GM19468 (cell line): ENCODE results near the gene TMEM131.
"Not testable (repeated sequence)": the region's sequence is repeated elsewhere in the genome, so short reads cannot be mapped to it uniquely, and the experiment has no call there.

Experiments used
- ATAC-seq: cut with Tn5 transposase; IDR thresholded peaks from one replicate; pipeline ENCODE4 v1.9.1; 2021; ENCODE audit warnings: mild to moderate bottlenecking, moderate library complexity, moderate number of reproducible peaks; ENCODE audit not compliant: unreplicated experiment; ENCODE audit errors: extremely low read depth

Gene TMEM131

GRCh38 chr2:97717613-97717995 lies 278.1 kb downstream of the TMEM131 start:
- no peak for ATAC-seq

DNA sequence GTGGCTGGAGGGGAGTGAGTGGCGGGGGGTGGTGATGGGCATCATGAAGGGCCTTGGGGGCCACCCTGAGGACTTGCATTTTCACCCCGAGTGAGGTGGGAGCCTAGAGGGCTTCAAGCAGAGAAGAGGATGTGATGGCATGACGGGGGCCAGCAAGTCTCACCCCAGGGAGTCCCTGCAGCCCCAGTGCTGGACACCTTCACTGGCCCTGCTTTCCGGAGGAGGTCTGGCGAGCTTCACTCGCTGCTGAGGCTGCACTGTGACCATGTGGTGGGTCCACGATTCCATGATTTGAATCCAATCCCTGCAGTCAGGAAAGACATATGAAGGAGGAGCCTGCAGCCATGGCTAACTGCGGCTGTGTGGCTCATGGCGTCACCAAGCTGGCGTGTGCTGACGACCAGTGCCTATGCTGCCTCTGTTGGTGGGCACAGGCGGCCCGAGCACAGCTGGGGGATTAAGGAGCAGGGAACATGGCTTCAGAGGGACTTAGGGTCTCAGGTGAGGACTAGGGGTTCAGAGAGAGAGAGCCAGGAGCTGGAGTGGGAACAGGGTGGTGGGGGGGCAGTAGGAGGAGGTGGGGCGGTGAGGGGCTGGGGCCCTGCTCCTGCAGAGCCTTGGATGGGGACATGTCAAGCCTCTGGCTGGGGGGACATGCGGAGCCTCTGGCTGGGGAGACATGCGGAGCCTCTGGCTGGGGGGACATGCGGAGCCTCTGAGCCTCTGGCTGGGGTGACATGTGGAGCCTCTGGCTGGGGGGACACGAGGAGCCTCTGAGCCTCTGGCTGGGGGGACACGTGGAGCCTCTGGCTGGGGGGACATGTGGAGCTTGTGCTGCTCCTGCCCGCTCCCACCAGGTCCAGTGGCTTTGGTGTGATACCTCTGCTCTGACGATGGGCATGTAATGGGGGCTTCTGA lies 278.8 kb downstream of the TMEM131 start:
- no peak for ATAC-seq

DNA sequence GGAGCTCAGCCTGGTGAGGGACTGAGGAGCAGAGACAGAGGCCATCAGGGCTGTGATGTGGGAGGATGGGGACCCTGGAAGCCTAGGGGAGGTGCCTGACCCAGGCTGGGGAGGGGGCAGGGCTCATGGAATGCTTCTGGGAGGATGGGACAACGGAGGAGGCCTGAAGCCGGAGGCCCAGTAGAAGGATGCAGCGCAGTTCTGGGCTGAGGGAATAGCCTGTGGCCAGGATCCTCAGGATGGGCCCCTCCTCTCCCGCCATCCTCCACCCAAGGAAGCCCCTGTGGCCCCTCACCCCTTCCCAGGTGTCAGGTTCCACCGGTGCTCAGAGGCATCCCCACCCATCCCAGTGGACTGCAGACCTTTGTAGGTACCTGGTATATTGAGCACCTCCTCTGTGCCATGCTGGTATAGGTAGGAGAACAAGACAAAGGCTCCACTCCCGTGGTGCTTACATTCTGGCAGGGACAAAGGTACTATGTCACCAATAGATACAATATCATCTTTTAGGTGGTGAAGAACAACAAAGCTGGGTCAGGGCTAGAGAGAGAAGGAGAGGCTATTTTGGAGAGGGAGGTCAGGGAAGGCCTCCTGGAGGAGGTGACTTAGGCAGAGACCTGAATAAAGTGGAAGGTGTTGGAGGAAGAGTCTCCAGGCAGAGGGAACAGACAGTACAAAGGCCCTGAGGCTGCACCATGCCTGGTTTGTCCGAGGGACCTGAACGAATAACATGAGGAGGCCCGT lies 279.6 kb downstream of the TMEM131 start:
- ATAC-seq: no peak

GRCh38 chr2:97714950-97715652 lies 280.6 kb downstream of the TMEM131 start:
- ATAC-seq: no peak

DNA sequence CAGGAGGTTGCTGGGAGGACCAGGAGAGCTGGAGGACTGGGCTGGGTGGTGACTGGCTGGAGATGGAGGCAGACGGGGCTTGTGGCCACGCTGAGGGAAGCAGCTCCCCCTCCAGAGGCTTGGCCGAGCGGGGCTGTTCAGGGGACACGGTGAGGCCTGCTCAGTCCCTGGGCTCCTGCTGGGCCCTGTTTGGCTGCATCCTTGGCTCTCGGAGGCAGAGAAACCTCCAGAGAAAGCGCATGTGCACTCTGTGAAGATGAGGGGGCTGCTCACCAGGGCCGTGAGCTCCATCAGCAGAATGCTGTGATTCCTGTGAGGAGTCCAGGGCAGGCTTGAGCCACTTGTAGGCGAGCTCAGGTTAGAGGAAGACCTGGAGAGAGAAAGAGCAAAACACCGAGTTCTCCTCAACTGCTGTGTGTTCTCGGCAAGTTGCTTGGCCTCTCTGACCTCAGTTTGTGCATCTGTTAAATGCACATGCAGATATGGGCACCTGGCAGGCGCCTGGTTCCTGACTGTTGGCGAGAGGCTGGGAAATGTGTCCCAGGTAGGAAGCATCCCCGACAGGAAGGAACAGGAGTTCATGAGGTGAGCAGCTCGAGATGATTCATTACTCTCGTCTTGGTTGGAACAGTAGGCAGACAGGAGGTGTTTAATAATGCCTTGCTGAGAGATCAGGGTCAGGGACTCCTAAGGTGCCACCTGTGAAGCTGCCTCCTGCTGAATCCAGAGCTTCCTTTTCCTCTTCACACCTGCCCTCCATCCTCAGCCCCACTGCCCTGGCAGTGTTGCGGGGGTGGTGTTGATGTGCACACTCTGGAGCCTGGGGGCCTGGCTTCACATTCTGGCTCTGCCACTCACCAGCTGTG lies 281.4 kb downstream of the TMEM131 start:
- ATAC-seq: no peak

- ATAC-seq: no peak
These were observed 282.3 kb downstream of the TMEM131 start, which contains the start of gene ZAP70 for GRCh38 chr2:97713296-97714083. ZAP70 (plus strand) TSS chr2:97713576; CDS start chr2:97724037, 10,461 bp downstream.

DNA sequence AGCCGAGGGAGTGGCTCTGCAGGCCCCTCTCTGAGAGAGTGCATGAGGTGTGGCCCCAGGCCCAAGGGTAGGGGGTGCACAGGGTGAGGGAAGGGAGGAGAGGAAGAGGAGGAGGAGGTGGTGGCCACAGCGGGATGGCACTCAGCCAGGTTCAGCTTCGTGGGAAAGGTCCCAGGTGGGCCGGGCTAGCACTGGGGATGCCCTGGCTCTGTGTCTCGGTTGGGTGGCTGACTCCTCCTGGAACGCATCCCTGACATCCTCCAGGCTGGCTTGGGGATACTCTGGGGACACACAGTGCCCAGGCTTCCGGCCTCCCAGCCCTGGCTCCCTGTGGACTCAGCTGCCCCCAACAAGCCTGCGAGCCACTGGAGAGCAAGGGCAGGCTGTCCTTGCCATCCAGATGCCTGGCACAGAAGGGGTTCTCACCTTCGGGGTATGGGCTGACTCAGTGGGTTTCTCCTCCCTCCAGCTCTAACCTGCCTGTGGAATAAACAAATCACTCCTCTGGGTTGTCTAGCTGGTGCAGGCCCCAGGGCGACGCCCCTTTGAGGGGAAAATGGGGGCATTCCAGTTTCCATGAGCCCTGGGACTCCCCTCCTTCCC lies 283.0 kb downstream of the TMEM131 start:
- no peak for ATAC-seq

DNA sequence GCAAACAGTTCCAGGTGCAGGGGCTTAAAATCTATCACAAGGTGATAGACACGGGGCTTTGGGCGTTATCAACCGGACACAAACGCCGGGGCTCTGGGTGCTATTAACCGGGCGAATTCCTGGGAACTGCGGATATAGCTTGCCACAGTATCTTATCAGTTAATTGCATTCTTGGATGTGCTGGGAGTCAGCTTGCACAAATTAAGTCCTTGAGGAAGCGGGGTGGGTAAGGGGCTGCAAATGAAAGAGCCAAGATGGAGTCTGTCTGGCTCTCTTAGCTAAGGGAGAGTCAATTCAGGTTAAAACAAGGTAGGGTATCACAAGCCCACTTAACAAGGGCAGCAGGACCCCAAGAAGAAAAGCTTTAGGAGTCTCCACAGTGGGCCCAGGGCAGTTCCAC lies 283.6 kb downstream of the TMEM131 start:
- not testable (repeated sequence) for ATAC-seq

GRCh38 chr2:97711394-97711711 lies 284.4 kb downstream of the TMEM131 start:
- no peak for ATAC-seq

DNA sequence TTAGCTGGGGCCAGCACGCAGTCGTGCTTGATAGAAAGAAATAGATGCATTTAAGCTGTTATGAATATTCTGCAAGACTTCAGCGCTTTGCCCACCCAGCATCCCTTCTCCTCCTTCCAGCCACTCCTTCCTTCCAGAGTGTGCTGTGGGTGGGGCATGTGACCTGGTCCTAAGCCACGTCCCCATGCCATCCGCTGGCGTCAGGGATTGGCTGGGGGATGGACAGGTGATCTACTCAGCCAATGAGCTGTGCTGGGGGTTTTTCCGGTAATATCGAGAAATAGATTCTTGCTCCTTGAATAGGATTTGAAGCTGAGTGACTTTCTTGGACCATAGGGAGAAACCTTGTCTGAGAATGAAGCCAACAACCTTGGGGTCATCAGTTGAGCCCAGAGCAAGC lies 287.1 kb downstream of the TMEM131 start:
- no peak for ATAC-seq

DNA sequence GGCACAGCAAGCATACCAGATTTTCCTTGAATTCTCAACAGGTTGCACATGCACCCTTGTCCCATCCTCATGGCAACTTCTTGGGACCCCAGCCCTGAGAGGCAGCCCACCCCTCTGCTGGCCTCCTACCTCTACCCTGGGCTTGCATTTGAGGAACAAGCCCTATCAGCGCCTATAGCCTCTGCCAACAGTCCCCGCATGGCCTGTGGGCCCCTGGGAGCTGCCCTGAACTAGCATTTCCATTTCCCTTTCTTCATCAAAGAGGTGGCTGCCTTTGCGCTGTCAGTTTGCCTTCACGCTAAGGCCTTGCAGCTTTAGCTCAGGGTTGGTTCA lies 287.7 kb downstream of the TMEM131 start:
- no peak for ATAC-seq

GRCh38 chr2:97707362-97708047 lies 288.2 kb downstream of the TMEM131 start:
- ATAC-seq: no peak

- ATAC-seq: no peak
These were observed 288.9 kb downstream of the TMEM131 start for GRCh38 chr2:97706708-97707345.
